Activated naive CD8-positive, alpha-beta T cell treated with anti-CD3 and anti-CD28 coated beads for 36 hours (primary cell): ENCODE results near the gene DRAM1. TPM values are rescaled to one million over a fixed set of nuclear protein-coding genes. Genes with fewer than 3 reads are reported as not detected.
"Not testable (repeated sequence)": the region's sequence is repeated elsewhere in the genome, so short reads cannot be mapped to it uniquely, and the experiment has no call there.

Experiments
- DNase-seq: peaks from one replicate; pipeline ENCODE4 v3.0.0; 2021
- H3K27ac Mint-ChIP-seq: one replicate; pipeline ENCODE4 v1.8.0; 2022; ENCODE audit warnings: mild to moderate bottlenecking, moderate library complexity, mixed read lengths
- H3K27me3 Mint-ChIP-seq: one replicate; pipeline ENCODE4 v1.8.0; 2022; ENCODE audit warnings: mild to moderate bottlenecking, mixed read lengths
- H3K36me3 Mint-ChIP-seq: one replicate; pipeline ENCODE4 v1.8.0; 2021; ENCODE audit warnings: mild to moderate bottlenecking, mixed read lengths
- H3K4me1 Mint-ChIP-seq: one replicate; pipeline ENCODE4 v1.8.0; 2021; ENCODE audit warnings: mixed read lengths
- H3K4me3 Mint-ChIP-seq: one replicate; pipeline ENCODE4 v1.8.0; 2022; ENCODE audit warnings: mild to moderate bottlenecking, moderate library complexity, mixed read lengths
- H3K9me3 Mint-ChIP-seq: one replicate; pipeline ENCODE4 v1.8.0; 2022; ENCODE audit warnings: mixed read lengths
- total RNA-seq, 2 experiments: library from RNA; stranded (reverse); gene quantifications; one replicate each; pipeline ENCODE4 v1.2.3, GENCODE V29; 2021

DRAM1 gene
- total RNA-seq, 2 experiments from 2014 or later = 5.2 to 6.7 TPM

DNA sequence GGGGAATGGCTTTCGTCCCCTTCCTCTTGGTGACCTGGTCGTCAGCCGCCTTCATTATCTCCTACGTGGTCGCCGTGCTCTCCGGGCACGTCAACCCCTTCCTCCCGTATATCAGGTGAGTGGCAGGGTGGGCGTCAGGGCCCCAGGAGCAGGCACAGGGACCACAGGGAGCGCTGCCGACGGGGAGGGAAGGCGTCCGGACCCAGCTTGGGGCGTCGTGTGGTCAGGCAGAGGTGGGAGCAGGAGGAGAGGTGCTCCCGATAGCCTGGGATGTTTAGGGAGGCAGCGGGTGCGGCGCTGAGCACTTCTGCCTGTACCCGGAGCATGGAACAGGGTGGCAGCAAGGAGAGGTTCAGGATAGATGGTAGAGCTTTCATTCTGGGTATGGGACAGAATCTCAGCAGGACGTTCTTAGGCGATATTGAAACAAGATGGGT, 444 bp downstream of the DRAM1 start:
- Mint-ChIP-seq H3K4me3 (peak overlapping the region; percentile 91), H3K36me3 (peaks cover 3% of the 10 kb centered on the region), H3K27me3 (peaks cover 3% of the 10 kb centered on the region), H3K9me3 (no peaks in the 10 kb centered on the region), H3K27ac (peak overlapping the region; percentile 75), H3K4me1 (peaks cover 16% of the 10 kb centered on the region)
- no peak for DNase-seq

DNA sequence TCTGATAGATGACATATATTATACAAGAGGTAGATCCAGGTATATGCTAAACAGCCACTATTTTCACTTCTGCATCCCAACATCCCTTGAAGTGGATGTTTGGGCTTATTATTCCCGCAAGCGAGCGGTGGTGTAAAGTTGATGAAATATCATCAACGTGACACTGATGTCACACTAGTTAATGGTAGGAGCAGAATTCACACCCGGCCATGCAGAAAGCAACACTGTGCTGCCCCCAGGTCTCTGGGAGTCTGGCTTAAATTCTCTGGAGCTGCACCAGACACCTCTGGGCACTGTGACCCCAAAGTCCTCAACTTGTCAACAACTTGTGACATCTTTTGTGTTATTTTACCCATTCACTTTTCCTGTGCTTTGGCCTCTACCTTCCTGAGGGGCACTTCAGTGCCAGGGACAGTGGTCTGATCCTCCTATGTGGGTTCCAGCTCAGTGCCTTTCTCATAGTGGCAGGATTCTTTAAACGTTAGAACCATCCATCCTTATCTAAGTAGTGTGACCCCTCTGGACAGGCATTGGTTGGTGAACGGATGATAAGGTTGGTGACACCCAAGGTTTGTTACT, 952 bp downstream of the DRAM1 start:
- Mint-ChIP-seq H3K4me3 (peak overlapping the region; percentile 91), H3K9me3 (no peaks in the 10 kb centered on the region), H3K27ac (peak overlapping the region; percentile 75), H3K27me3 (peaks cover 3% of the 10 kb centered on the region), H3K4me1 (peaks cover 16% of the 10 kb centered on the region), H3K36me3 (peaks cover 3% of the 10 kb centered on the region)
- no peak for DNase-seq

DNA sequence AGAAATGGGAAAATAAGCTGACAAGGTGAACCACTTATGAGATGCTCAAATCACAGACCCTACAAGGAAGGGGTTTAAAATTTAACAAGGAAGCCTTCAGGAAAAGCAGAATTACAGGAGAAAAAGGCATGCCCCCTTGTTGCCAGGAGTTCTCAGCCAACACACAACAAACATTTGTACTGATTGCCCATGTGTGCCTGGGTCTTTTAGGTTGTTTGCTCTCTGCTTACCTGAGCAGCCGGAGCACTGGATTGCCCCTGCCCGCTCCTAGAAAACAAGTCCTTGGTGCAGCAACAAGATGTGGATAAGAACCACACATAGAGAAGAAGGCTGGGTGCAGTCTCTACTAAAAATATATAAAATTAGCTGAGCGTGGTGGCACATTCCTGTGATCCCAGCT, 3.4 kb downstream of the DRAM1 start:
- Mint-ChIP-seq H3K4me1 (peaks cover 15% of the 10 kb centered on the region), H3K27ac (no peak overlapping the region), H3K9me3 (no peaks in the 10 kb centered on the region)

GRCh38 chr12:101881228-101881627, 3.8 kb downstream of the DRAM1 start:
- Mint-ChIP-seq H3K4me3 (no peak overlapping the region), H3K4me1 (peaks cover 15% of the 10 kb centered on the region), H3K27me3 (peaks cover 3% of the 10 kb centered on the region), H3K36me3 (peaks cover 3% of the 10 kb centered on the region), H3K9me3 (no peaks in the 10 kb centered on the region), H3K27ac (no peak overlapping the region)
- DNase-seq = no peak

More for the DNA sequence above, 3.4 kb downstream of the DRAM1 start:
- H3K36me3 Mint-ChIP-seq = peaks cover 3% of the 10 kb centered on the region
- no peak overlapping the region for H3K4me3 Mint-ChIP-seq
- DNase-seq = no peak
- H3K27me3 Mint-ChIP-seq = peaks cover 3% of the 10 kb centered on the region

GRCh38 chr12:101884174-101884573, 6.8 kb downstream of the DRAM1 start:
- Mint-ChIP-seq H3K4me1 (no peaks in the 10 kb centered on the region), H3K9me3 (no peaks in the 10 kb centered on the region), H3K27ac (no peak overlapping the region), H3K36me3 (peaks cover 2% of the 10 kb centered on the region), H3K27me3 (no peaks in the 10 kb centered on the region), H3K4me3 (no peak overlapping the region)
- DNase-seq = no peak

DNA sequence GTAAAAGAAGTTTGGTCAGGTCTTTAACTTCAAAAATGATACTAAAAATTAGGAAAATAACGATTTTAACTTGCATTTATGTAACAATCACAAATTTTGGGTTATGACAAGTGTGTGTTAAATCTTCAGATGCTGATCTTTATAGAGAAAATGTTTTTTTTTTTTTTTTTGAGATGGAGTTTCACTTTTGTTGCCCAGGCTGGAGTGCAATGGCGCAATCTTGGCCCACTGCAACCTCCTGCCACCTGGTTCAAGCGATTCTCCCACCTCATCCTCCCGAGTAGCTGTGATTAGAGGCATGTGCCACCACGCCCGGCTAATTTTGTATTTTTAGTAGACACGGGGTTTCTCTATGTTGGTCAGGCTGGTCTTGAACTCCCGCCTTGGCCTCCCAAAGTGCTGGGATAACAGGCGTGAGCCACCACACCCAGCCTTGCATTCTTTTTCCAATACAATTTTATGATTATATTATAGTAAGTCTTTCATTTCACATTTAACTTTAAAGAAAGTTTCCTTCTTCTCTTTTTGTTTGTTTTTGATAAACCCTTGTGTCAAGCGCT, 7.5 kb downstream of the DRAM1 start:
- H3K36me3 Mint-ChIP-seq, H3K4me3 Mint-ChIP-seq, H3K9me3 Mint-ChIP-seq, H3K27ac Mint-ChIP-seq, DNase-seq, H3K4me1 Mint-ChIP-seq, H3K27me3 Mint-ChIP-seq: not testable (repeated sequence)

DNA sequence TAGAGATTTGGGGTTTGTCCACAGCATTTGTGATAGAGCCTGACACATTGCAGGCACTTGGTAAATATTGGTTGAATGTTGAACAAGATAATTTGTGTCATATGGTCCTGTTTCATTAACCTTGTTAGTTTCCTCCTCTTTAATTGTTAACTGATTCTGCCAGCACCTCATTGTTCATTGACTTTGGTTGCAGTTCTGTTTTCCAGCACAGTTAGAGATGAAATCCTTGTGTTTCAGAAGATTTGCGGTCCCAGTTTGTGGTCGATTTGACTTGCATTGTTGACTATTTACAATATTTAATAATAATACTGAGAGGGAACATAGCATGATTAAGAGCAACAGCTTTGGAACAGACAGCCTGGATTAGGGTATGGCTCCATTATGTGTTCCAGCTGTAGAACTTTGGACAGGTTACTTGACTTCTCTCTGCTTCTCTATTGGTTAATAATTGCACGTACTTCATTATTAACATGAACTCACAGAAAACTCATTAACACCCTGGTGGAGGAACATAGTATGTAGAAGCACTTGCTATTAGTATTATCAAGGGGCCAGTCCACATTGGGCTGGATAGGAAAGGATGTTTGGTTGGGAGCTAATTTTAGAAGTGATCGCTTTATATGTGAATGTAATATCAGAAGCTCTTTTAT, 8.7 kb downstream of the DRAM1 start:
- H3K4me3 Mint-ChIP-seq = no peak overlapping the region
- no peak for DNase-seq
- peaks cover 6% of the 10 kb centered on the region for H3K36me3 Mint-ChIP-seq
- no peaks in the 10 kb centered on the region for H3K27me3 Mint-ChIP-seq
- H3K4me1 Mint-ChIP-seq = no peaks in the 10 kb centered on the region
- no peaks in the 10 kb centered on the region for H3K9me3 Mint-ChIP-seq
- H3K27ac Mint-ChIP-seq = no peak overlapping the region

- Mint-ChIP-seq H3K27me3 (no peaks in the 10 kb centered on the region), H3K4me1 (peaks cover 2% of the 10 kb centered on the region), H3K9me3 (no peaks in the 10 kb centered on the region), H3K27ac (no peak overlapping the region), H3K4me3 (no peak overlapping the region), H3K36me3 (peaks cover 6% of the 10 kb centered on the region)
- DNase-seq = no peak
Observed at GRCh38 chr12:101889211-101889752, 11.9 kb downstream of the DRAM1 start.

GRCh38 chr12:101891462-101891971, 14.1 kb downstream of the DRAM1 start:
- H3K4me3 Mint-ChIP-seq = no peak overlapping the region

DNA sequence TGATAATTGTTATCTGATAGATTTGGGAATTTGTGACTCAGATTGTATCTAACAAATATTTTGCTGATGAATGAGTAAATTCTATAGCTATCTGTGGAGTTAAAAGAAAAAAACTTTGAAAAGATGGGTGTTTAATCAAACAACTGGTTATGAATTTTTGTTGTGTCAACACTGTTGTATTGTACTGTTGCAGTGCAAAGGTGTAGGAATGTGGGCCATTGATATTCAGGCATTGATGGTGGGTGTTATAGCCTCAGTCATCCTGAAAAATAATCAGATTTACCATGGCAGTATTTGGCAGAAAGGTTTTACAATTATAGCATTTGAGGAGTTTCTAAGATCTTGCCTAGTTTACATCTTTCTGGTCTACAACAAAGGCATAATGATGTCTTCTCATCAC, 15.4 kb downstream of the DRAM1 start:
- Mint-ChIP-seq H3K4me3 (no peak overlapping the region), H3K36me3 (peaks cover 6% of the 10 kb centered on the region), H3K9me3 (no peaks in the 10 kb centered on the region), H3K27me3 (no peaks in the 10 kb centered on the region), H3K27ac (no peak overlapping the region), H3K4me1 (peaks cover 2% of the 10 kb centered on the region)
- no peak for DNase-seq

More at GRCh38 chr12:101891462-101891971, 14.1 kb downstream of the DRAM1 start:
- H3K4me1 Mint-ChIP-seq = peaks cover 2% of the 10 kb centered on the region
- H3K27ac Mint-ChIP-seq = no peak overlapping the region
- H3K27me3 Mint-ChIP-seq = no peaks in the 10 kb centered on the region
- DNase-seq = no peak
- no peaks in the 10 kb centered on the region for H3K9me3 Mint-ChIP-seq
- peaks cover 6% of the 10 kb centered on the region for H3K36me3 Mint-ChIP-seq

DNA sequence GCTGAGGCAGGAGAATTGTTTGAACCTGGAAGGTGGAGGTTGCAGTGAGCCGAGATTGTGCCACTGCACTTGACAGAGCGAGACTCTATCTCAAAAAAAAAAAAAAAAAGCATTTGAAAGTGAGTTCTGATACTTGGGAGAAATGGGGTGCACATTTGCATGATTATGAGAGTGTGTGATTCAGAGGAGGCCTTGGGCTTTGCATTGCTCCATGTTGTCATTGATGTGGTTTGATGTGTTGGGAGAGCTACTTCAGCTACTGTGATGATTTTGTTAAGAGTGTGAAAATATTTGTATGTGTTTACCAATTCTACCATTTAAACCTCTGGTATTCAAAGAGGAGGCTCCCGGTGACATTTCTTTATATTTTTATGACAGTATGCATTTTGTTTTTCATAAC, 24.4 kb downstream of the DRAM1 start:
- Mint-ChIP-seq H3K27me3 (no peaks in the 10 kb centered on the region), H3K4me3 (no peak overlapping the region), H3K36me3 (peaks cover 2% of the 10 kb centered on the region), H3K9me3 (no peaks in the 10 kb centered on the region), H3K27ac (no peak overlapping the region), H3K4me1 (peaks cover 4% of the 10 kb centered on the region)
- DNase-seq = no peak

GRCh38 chr12:101902641-101903040, 25.3 kb downstream of the DRAM1 start:
- Mint-ChIP-seq H3K4me1 (peaks cover 4% of the 10 kb centered on the region), H3K36me3 (peaks cover 2% of the 10 kb centered on the region), H3K27ac (no peak overlapping the region), H3K4me3 (no peak overlapping the region), H3K9me3 (no peaks in the 10 kb centered on the region), H3K27me3 (no peaks in the 10 kb centered on the region)
- DNase-seq = no peak

GRCh38 chr12:101906226-101906625, 28.8 kb downstream of the DRAM1 start:
- H3K27me3 Mint-ChIP-seq = no peaks in the 10 kb centered on the region
- no peak for DNase-seq
- H3K27ac Mint-ChIP-seq = no peak overlapping the region
- H3K36me3 Mint-ChIP-seq = peaks cover 2% of the 10 kb centered on the region
- no peaks in the 10 kb centered on the region for H3K9me3 Mint-ChIP-seq
- peaks cover 4% of the 10 kb centered on the region for H3K4me1 Mint-ChIP-seq
- H3K4me3 Mint-ChIP-seq = no peak overlapping the region

DNA sequence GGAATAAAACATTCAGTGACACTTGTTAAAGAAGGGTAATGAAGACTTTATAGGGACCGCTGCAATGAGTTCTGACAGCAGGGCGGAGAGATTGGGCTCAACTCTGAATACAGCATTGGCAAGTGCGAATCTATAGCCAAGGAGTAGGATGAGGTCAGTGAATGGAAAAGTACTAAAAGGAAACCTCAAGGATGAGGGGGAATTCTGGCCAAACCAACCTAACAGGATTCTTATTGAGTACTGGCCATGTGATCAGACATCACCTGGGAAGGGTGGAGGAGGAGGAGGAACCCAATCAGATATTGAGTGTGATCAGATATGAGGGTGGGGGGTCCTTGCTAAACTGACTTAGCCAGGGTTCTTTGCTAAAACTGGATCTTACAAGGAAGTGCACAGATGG, 31.0 kb downstream of the DRAM1 start:
- Mint-ChIP-seq H3K4me1 (no peaks in the 10 kb centered on the region), H3K27ac (no peak overlapping the region), H3K36me3 (no peaks in the 10 kb centered on the region), H3K9me3 (no peaks in the 10 kb centered on the region), H3K27me3 (no peaks in the 10 kb centered on the region), H3K4me3 (no peak overlapping the region)
- no peak for DNase-seq

DNA sequence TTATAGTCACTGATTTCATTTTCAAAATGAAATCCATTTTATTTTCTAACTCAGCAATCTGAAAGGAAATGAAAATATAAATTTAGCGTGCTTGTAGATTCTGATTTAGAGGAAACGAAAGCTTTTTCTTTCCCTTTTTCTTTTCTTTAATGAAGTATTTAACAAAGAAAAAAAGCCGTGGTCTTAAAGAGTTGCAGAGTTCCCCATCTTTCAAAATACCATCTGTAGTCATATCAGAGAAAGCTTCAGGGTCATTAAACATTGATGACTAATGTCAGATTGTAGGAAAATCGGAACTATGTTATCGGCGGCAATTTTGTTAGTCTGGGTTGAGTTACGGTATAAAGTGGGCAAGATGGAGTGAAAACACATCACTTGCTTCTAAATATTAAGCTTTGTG, 32.3 kb downstream of the DRAM1 start:
- no peak for DNase-seq
- H3K9me3 Mint-ChIP-seq = no peaks in the 10 kb centered on the region
- no peaks in the 10 kb centered on the region for H3K27me3 Mint-ChIP-seq
- H3K4me3 Mint-ChIP-seq = no peak overlapping the region
- no peaks in the 10 kb centered on the region for H3K4me1 Mint-ChIP-seq
- no peak overlapping the region for H3K27ac Mint-ChIP-seq
- H3K36me3 Mint-ChIP-seq = no peaks in the 10 kb centered on the region
